Mesothelial cell of epicardium (in vitro differentiated cells): ENCODE measurements around the gene DIS3L2. TPM values are rescaled to one million over a fixed set of nuclear protein-coding genes. Genes with fewer than 3 reads are reported as not detected.
"Not testable (repeated sequence)": the region's sequence is repeated elsewhere in the genome, so short reads cannot be mapped to it uniquely, and the experiment has no call there.

Experiments used
- DNase-seq, 2 experiments: peaks; one replicate each; pipeline ENCODE4 v3.0.0; 2021; ENCODE audit warnings: low spot score in 2 of 2; ENCODE audit not compliant: unreplicated experiment in 2 of 2
- H3K27ac Mint-ChIP-seq: 2 replicates; pipeline ENCODE4 v1.8.0; 2021; ENCODE audit warnings: mixed read lengths
- H3K27me3 Mint-ChIP-seq: 2 replicates; pipeline ENCODE4 v1.8.0; 2021; ENCODE audit warnings: low read depth, mixed read lengths
- H3K36me3 Mint-ChIP-seq: 2 replicates; pipeline ENCODE4 v1.8.0; 2021; ENCODE audit warnings: mixed read lengths
- H3K4me1 Mint-ChIP-seq: 2 replicates; pipeline ENCODE4 v1.8.0; 2021; ENCODE audit warnings: mixed read lengths
- H3K4me3 Mint-ChIP-seq: 2 replicates; pipeline ENCODE4 v1.8.0; 2021; ENCODE audit warnings: mild to moderate bottlenecking, moderate library complexity, mixed read lengths
- H3K9me3 Mint-ChIP-seq: 2 replicates; pipeline ENCODE4 v1.8.0; 2021; ENCODE audit warnings: mixed read lengths
- CTCF ChIP-seq: fragments of 200-600 bp; sonication (generic); IDR thresholded peaks from one replicate; pipeline ENCODE4 v1.5.0; 2021; ENCODE audit warnings: antibody characterized with exemption; ENCODE audit not compliant: unreplicated experiment
- total RNA-seq: library from RNA; stranded (reverse); gene quantifications from 3 replicates; pipeline ENCODE4 v1.2.1, GENCODE V29; 2021

Gene DIS3L2
- total RNA-seq, 1 donor from 2014 or later, result 74.4 TPM

GRCh38 chr2:232102380-232102779 is 140.9 kb downstream of the DIS3L2 start:
- Mint-ChIP-seq H3K36me3 (peaks cover 28% of the 10 kb centered on the region), H3K27ac (no peak overlapping the region), H3K27me3 (no peaks in the 10 kb centered on the region), H3K4me1 (no peaks in the 10 kb centered on the region), H3K9me3 (peaks cover 24% of the 10 kb centered on the region), H3K4me3 (no peak overlapping the region)
- no peak for DNase-seq
- no peak for TF ChIP-seq CTCF

- TF ChIP-seq CTCF, result no peak
- H3K36me3 Mint-ChIP-seq, result peaks cover 21% of the 10 kb centered on the region
- no peaks in the 10 kb centered on the region for H3K4me1 Mint-ChIP-seq
- H3K9me3 Mint-ChIP-seq, result peaks cover 17% of the 10 kb centered on the region
- H3K4me3 Mint-ChIP-seq, result no peak overlapping the region
- H3K27ac Mint-ChIP-seq, result no peak overlapping the region
- H3K27me3 Mint-ChIP-seq, result no peaks in the 10 kb centered on the region
- DNase-seq, result no peak
Measured at GRCh38 chr2:232103140-232103737, 141.7 kb downstream of the DIS3L2 start.

GRCh38 chr2:232104076-232104646 is 142.6 kb downstream of the DIS3L2 start:
- H3K27ac Mint-ChIP-seq, result no peak overlapping the region
- no peaks in the 10 kb centered on the region for H3K27me3 Mint-ChIP-seq
- H3K4me1 Mint-ChIP-seq, result no peaks in the 10 kb centered on the region
- no peak for DNase-seq
- peaks cover 18% of the 10 kb centered on the region for H3K36me3 Mint-ChIP-seq
- TF ChIP-seq CTCF, result no peak
- no peak overlapping the region for H3K4me3 Mint-ChIP-seq
- H3K9me3 Mint-ChIP-seq, result peaks cover 12% of the 10 kb centered on the region

- H3K27me3 Mint-ChIP-seq, result no peaks in the 10 kb centered on the region
- H3K4me3 Mint-ChIP-seq, result no peak overlapping the region
- no peak overlapping the region for H3K27ac Mint-ChIP-seq
- H3K9me3 Mint-ChIP-seq, result peaks cover 28% of the 10 kb centered on the region
- H3K4me1 Mint-ChIP-seq, result no peaks in the 10 kb centered on the region
- DNase-seq, result no peak
- peaks cover 20% of the 10 kb centered on the region for H3K36me3 Mint-ChIP-seq
- TF ChIP-seq CTCF, result no peak
Measured at GRCh38 chr2:232111551-232111950, 150.0 kb downstream of the DIS3L2 start.

- TF ChIP-seq CTCF, result no peak
- Mint-ChIP-seq H3K36me3 (peaks cover 15% of the 10 kb centered on the region), H3K27ac (no peak overlapping the region), H3K9me3 (peaks cover 22% of the 10 kb centered on the region), H3K27me3 (no peaks in the 10 kb centered on the region), H3K4me3 (no peak overlapping the region), H3K4me1 (no peaks in the 10 kb centered on the region)
- no peak for DNase-seq
Measured at GRCh38 chr2:232113821-232114220, 152.3 kb downstream of the DIS3L2 start.

GRCh38 chr2:232115728-232116361 is 154.3 kb downstream of the DIS3L2 start:
- Mint-ChIP-seq H3K9me3 (peaks cover 22% of the 10 kb centered on the region), H3K36me3 (peaks cover 15% of the 10 kb centered on the region)
- not testable (repeated sequence) for H3K27me3 Mint-ChIP-seq, H3K27ac Mint-ChIP-seq, H3K4me3 Mint-ChIP-seq, DNase-seq, H3K4me1 Mint-ChIP-seq
